ENCODE measurements around the gene RORC.

RORC gene

GRCh38 chr1:151822404-151822803 is 9.2 kb downstream of the RORC start:
- Histone ChIP-seq H3K36me3 (ENCODE audit: control insufficient read depth, insufficient read depth, low read length) (peaks cover 4% of the 10 kb centered on the region), H3K4me3 (ENCODE audit: low read length) (no peak overlapping the region), H3K9ac (ENCODE audit: low read length) (no peak overlapping the region), H3K4me1 (ENCODE audit: control insufficient read depth, insufficient read depth, low read length) (peaks cover 7% of the 10 kb centered on the region), H3K27me3 (ENCODE audit: control insufficient read depth, insufficient read depth, low read length) (no peaks in the 10 kb centered on the region), H3K9me3 (ENCODE audit: control insufficient read depth, low read length) (no peaks in the 10 kb centered on the region)

- Histone ChIP-seq H3K4me1 (ENCODE audit: control insufficient read depth, insufficient read depth, low read length) (peaks cover 7% of the 10 kb centered on the region), H3K36me3 (ENCODE audit: control insufficient read depth, insufficient read depth, low read length) (peaks cover 4% of the 10 kb centered on the region), H3K9me3 (ENCODE audit: control insufficient read depth, low read length) (no peaks in the 10 kb centered on the region), H3K27me3 (ENCODE audit: control insufficient read depth, insufficient read depth, low read length) (no peaks in the 10 kb centered on the region), H3K9ac (ENCODE audit: low read length) (no peak overlapping the region), H3K4me3 (ENCODE audit: low read length) (no peak overlapping the region)
These were observed 10.7 kb downstream of the RORC start for GRCh38 chr1:151820940-151821339.

DNA sequence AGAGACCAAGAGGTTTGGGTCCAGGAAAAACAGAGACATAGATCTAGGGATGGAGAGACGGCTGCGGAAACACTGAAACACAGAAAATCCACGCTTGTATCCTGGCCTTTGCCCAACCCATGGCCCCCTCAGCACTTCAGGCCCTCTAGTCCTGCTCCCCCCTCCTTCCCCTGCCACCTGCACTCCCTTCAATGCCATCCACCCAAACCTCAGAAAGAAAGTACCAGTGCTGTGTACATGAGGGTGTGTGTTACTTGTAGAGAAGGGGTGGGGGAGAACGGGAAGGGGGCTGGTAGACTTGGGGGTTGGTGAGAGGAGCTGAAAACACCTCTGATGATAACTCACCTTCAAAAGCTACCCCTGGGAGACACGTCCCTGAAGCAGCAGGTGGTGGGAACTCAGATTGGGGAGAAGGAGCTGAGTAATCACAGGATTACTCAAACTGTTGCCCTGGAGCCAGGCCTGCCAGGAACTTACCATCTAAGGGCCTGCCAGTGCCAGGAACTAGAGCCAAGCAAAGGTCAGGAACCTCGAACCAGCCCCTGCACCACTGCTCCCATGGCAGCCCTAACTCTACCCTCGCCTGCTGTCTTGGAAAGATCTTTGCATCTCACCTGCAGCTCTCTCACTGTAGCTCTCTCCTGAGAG is 11.5 kb downstream of the RORC start:
- Histone ChIP-seq H3K4me3 (ENCODE audit: low read length) (no peak overlapping the region), H3K4me1 (ENCODE audit: control insufficient read depth, insufficient read depth, low read length) (peaks cover 7% of the 10 kb centered on the region), H3K9me3 (ENCODE audit: control insufficient read depth, low read length) (no peaks in the 10 kb centered on the region), H3K27me3 (ENCODE audit: control insufficient read depth, insufficient read depth, low read length) (no peaks in the 10 kb centered on the region), H3K36me3 (ENCODE audit: control insufficient read depth, insufficient read depth, low read length) (no peaks in the 10 kb centered on the region), H3K9ac (ENCODE audit: low read length) (no peak overlapping the region)

DNA sequence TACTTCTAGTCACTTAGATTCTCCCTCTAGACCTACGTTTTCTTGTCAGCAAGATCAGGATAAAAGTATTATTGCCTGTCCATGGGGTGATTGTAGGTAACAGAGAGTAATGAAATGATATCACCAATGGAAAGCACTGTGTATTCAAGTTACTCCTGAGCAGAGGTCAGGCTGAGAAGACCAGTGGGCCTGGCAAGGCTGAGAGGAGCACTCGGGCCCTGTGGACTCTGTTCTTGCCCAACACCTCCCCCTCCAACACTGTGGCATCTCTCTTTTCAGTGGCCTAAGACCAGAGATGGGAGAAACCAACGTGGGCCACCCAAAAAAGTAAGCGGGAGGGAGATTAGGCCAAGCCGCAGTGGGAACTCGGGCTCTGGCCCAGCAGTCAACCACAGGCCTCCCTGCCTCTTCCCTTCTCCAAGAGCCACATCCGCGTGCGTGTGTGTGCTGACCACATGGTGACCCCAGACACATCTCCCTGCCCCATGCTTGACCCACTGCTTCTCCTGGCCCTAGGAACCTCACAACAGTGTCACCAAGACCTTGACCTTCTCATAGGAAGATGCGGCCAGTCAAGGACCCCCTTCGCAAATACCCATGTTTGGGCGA is 12.3 kb downstream of the RORC start:
- Histone ChIP-seq H3K9me3 (ENCODE audit: control insufficient read depth, low read length) (no peaks in the 10 kb centered on the region), H3K36me3 (ENCODE audit: control insufficient read depth, insufficient read depth, low read length) (no peaks in the 10 kb centered on the region), H3K4me3 (ENCODE audit: low read length) (no peak overlapping the region), H3K9ac (ENCODE audit: low read length) (no peak overlapping the region), H3K4me1 (ENCODE audit: control insufficient read depth, insufficient read depth, low read length) (peaks cover 7% of the 10 kb centered on the region), H3K27me3 (ENCODE audit: control insufficient read depth, insufficient read depth, low read length) (no peaks in the 10 kb centered on the region)

DNA sequence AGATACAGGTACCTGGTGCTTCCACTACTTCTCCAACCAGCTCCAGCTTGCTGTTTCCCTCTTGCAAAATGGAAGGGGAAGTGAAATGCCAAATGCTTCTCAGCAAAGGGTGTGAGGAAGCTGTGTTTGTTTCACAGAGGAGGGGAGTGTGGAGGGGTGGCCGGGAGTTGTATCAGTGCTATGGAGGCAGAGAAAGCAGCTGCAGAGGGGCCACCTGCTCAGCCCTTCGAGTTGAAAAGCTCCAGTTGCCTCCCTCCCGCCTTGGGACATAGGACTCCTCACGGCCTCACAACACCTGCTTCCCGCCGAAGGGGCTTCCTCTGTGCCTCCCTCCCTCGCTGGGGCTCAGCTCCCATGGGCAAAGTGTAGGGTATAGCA is 14.3 kb downstream of the RORC start:
- no peaks in the 10 kb centered on the region for H3K27me3 ChIP-seq (ENCODE audit: control insufficient read depth, insufficient read depth, low read length)
- H3K9me3 ChIP-seq (ENCODE audit: control insufficient read depth, low read length): no peaks in the 10 kb centered on the region
- no peak overlapping the region for H3K9ac ChIP-seq (ENCODE audit: low read length)
- H3K4me3 ChIP-seq (ENCODE audit: low read length): no peak overlapping the region
- peaks cover 7% of the 10 kb centered on the region for H3K4me1 ChIP-seq (ENCODE audit: control insufficient read depth, insufficient read depth, low read length)
- H3K36me3 ChIP-seq (ENCODE audit: control insufficient read depth, insufficient read depth, low read length): no peaks in the 10 kb centered on the region

GRCh38 chr1:151816548-151817352 is 14.9 kb downstream of the RORC start:
- Histone ChIP-seq H3K36me3 (ENCODE audit: control insufficient read depth, insufficient read depth, low read length) (no peaks in the 10 kb centered on the region), H3K9ac (ENCODE audit: low read length) (no peak overlapping the region), H3K4me3 (ENCODE audit: low read length) (no peak overlapping the region), H3K4me1 (ENCODE audit: control insufficient read depth, insufficient read depth, low read length) (peaks cover 7% of the 10 kb centered on the region), H3K27me3 (ENCODE audit: control insufficient read depth, insufficient read depth, low read length) (no peaks in the 10 kb centered on the region), H3K9me3 (ENCODE audit: control insufficient read depth, low read length) (no peaks in the 10 kb centered on the region)

DNA sequence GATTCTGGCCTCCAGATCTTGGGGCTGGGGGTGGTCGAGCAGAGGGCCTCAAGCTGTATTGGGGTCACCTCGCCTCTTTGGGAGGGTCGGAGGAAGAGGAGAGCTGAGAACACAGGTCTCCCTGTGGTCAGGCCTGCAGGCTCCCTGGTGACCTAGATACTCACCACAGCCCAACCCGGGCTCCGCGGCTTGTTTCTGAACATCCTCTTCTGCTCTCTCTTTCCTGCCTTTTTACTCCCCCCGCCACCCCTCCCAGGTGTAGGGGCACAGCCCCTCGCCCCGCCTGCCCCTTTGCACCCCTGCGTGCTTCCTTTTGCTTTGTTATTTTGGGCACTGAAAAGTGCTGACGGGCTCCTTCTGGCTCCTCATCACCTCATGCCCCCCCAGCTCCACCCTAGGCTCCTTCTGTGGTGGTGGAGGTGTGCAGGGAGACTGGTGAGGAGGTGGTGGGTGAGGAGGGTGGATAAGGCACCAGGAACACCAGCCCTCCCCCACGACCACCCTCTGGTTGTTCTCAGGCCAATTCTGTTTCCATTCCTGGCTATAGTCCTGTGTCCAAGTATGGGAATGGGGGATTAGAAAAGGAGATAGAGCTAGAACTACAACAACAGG is 15.8 kb downstream of the RORC start:
- Histone ChIP-seq H3K4me3 (ENCODE audit: low read length) (no peak overlapping the region), H3K9me3 (ENCODE audit: control insufficient read depth, low read length) (no peaks in the 10 kb centered on the region), H3K27me3 (ENCODE audit: control insufficient read depth, insufficient read depth, low read length) (no peaks in the 10 kb centered on the region), H3K9ac (ENCODE audit: low read length) (no peak overlapping the region), H3K36me3 (ENCODE audit: control insufficient read depth, insufficient read depth, low read length) (no peaks in the 10 kb centered on the region), H3K4me1 (ENCODE audit: control insufficient read depth, insufficient read depth, low read length) (peaks cover 2% of the 10 kb centered on the region)

DNA sequence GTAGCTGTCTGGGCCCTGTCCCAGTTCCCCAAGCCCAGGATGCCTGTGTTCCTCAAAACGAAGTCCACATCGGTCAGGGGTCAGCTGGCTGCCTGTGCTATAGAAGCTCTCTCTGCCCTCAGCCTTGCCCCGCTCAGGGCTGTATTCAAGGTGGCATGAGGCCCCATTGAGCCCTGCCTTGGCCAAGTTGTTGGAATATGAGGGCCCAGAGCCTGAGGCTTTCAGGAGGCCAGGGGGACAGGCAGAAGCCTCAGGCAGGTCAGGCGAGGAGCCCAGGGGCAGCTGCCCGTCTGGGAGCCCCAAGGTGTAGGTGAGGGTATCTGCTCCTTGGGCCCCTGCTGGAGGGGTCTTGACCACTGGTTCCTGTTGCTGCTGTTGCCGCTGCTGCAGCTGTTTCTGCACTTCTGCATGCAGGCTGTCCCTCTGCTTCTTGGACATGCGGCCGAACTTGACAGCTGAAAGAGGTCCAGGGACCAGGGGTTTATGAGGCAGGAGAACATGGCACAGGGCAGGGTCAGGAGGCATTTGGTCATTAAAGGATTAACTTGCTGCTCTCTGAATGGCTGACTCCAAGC is 16.5 kb downstream of the RORC start:
- Histone ChIP-seq H3K27me3 (ENCODE audit: control insufficient read depth, insufficient read depth, low read length) (no peaks in the 10 kb centered on the region), H3K9me3 (ENCODE audit: control insufficient read depth, low read length) (no peaks in the 10 kb centered on the region), H3K4me1 (ENCODE audit: control insufficient read depth, insufficient read depth, low read length) (no peaks in the 10 kb centered on the region), H3K9ac (ENCODE audit: low read length) (no peak overlapping the region), H3K36me3 (ENCODE audit: control insufficient read depth, insufficient read depth, low read length) (no peaks in the 10 kb centered on the region), H3K4me3 (ENCODE audit: low read length) (no peak overlapping the region)

- H3K4me3 ChIP-seq (ENCODE audit: low read length): no peak overlapping the region
- no peaks in the 10 kb centered on the region for H3K36me3 ChIP-seq (ENCODE audit: control insufficient read depth, insufficient read depth, low read length)
- H3K4me1 ChIP-seq (ENCODE audit: control insufficient read depth, insufficient read depth, low read length): no peaks in the 10 kb centered on the region
- H3K9me3 ChIP-seq (ENCODE audit: control insufficient read depth, low read length): no peaks in the 10 kb centered on the region
- no peak overlapping the region for H3K9ac ChIP-seq (ENCODE audit: low read length)
- H3K27me3 ChIP-seq (ENCODE audit: control insufficient read depth, insufficient read depth, low read length): no peaks in the 10 kb centered on the region
These were observed 17.2 kb downstream of the RORC start for GRCh38 chr1:151814426-151814825.

DNA sequence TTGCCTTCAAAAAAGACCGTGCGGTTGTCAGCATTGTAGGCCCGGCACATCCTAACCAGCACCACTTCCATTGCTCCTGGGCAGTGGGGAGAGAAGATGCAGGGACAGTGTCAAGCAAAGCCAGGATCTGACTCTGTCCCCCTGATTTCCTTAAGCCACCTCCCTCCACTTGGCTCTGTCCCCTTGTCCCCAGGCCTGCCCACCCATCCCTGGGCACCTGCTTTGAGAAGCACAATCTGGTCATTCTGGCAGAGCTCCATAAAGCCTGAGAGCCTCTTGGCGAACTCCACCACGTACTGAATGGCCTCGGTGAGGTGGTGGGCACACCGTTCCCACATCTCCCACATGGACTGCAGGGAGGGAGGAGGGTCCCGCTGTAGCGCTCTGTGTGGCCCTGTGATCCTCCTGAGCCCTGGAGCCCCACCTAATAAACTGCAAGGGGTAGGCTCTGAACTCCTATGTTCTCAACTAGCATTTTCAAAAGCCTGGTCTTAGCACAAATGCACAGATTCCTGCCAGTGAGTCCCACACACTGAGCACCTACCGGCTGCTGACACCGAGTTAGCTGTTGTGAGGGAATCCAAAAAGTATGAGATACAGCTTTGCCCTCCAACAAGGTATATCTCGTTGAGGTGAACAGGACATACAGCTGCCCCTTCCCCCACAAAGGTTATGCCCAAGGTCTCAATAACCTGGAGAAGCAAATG is 18.2 kb downstream of the RORC start:
- no peak overlapping the region for H3K9ac ChIP-seq (ENCODE audit: low read length)
- H3K4me3 ChIP-seq (ENCODE audit: low read length): no peak overlapping the region
- no peaks in the 10 kb centered on the region for H3K27me3 ChIP-seq (ENCODE audit: control insufficient read depth, insufficient read depth, low read length)
- H3K4me1 ChIP-seq (ENCODE audit: control insufficient read depth, insufficient read depth, low read length): no peaks in the 10 kb centered on the region
- no peaks in the 10 kb centered on the region for H3K36me3 ChIP-seq (ENCODE audit: control insufficient read depth, insufficient read depth, low read length)
- H3K9me3 ChIP-seq (ENCODE audit: control insufficient read depth, low read length): no peaks in the 10 kb centered on the region

DNA sequence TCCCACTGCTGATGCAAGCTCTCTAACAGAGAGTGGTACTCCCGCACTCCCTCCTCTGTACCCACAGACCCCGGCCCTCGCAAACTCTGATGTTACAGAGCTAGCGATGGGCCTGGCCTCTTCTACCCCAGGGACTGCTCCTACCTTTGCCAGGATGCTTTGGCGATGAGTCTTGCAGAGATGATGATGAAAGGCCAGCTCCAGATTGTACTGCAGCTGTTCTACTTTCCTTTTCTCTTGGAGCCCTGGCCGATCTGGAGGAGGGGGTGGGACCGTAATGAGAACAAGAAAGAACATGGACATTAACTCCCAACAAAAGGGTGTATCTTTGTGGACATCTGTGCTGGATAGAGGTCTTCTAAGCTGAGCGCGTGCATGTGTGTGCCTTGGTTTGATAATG is 20.4 kb downstream of the RORC start:
- Histone ChIP-seq H3K9ac (ENCODE audit: low read length) (no peak overlapping the region), H3K27me3 (ENCODE audit: control insufficient read depth, insufficient read depth, low read length) (no peaks in the 10 kb centered on the region), H3K9me3 (ENCODE audit: control insufficient read depth, low read length) (no peaks in the 10 kb centered on the region), H3K36me3 (ENCODE audit: control insufficient read depth, insufficient read depth, low read length) (no peaks in the 10 kb centered on the region), H3K4me1 (ENCODE audit: control insufficient read depth, insufficient read depth, low read length) (no peaks in the 10 kb centered on the region), H3K4me3 (ENCODE audit: low read length) (no peak overlapping the region)

All from mucosa of stomach (tissue), 1 donor.